HepG2 (cell line): ENCODE results near the gene CLIP2. TPM values are rescaled to one million over a fixed set of nuclear protein-coding genes. Genes with fewer than 3 reads are reported as not detected.

Experiments
- CENPX ChIP-seq: sonication (generic); formaldehyde crosslinking; IDR thresholded peaks from 2 replicates; pipeline ENCODE4 v1.9.0; 2021; ENCODE audit warnings: mild to moderate bottlenecking, missing genetic modification reagents, moderate library complexity
- CREB1 ChIP-seq, 2 experiments: fragments of 450-650 bp in 1 of 2; IDR thresholded peaks; 2 replicates each; pipeline ENCODE4 v1.6.1; 2016 to 2017; ENCODE audit warnings: control low read depth in 1 of 2, mild to moderate bottlenecking in 1 of 2, missing compliant biosample characterization in 1 of 2, missing genetic modification characterization in 1 of 2
- ELF3 ChIP-seq: IDR thresholded peaks from 2 replicates; pipeline ENCODE4 v1.6.1; 2016; ENCODE audit warnings: missing genetic modification reagents, missing compliant biosample characterization
- EZH2 ChIP-seq: conservative IDR thresholded peaks from 2 replicates; pipeline ENCODE4 v1.6.1; 2012; ENCODE audit warnings: mild to moderate bottlenecking, low read depth, low read length, moderate library complexity
- FOXA3 ChIP-seq: IDR thresholded peaks from 2 replicates; pipeline ENCODE4 v1.6.1; 2016; ENCODE audit warnings: missing genetic modification reagents, missing compliant biosample characterization
- HES4 ChIP-seq: sonication (generic); formaldehyde crosslinking; IDR thresholded peaks from 2 replicates; pipeline ENCODE4 v1.9.0; 2021; ENCODE audit warnings: mild to moderate bottlenecking, missing genetic modification reagents, borderline replicate concordance
- HNRNPK ChIP-seq: fragments of 200-400 bp; formaldehyde crosslinking; IDR thresholded peaks from 2 replicates; pipeline ENCODE4 v1.6.1; 2018; ENCODE audit warnings: low read length, low read depth, moderate library complexity, mild to moderate bottlenecking; ENCODE audit not compliant: poor library complexity, severe bottlenecking
- ISX ChIP-seq: sonication (generic); formaldehyde crosslinking; conservative IDR thresholded peaks from 2 replicates; pipeline ENCODE4 v1.5.0; 2020; ENCODE audit warnings: missing genetic modification reagents
- KLF9 ChIP-seq: IDR thresholded peaks from 2 replicates; pipeline ENCODE4 v1.6.1; 2016; ENCODE audit warnings: low read depth
- MAFG ChIP-seq: sonication (generic); formaldehyde crosslinking; IDR thresholded peaks from 2 replicates; pipeline ENCODE4 v1.5.1; 2020; ENCODE audit warnings: mild to moderate bottlenecking, missing genetic modification reagents
- MED1 ChIP-seq: sonication (generic); formaldehyde crosslinking; IDR thresholded peaks from 2 replicates; pipeline ENCODE4 v1.4.0; 2020; ENCODE audit warnings: missing genetic modification reagents
- RORA ChIP-seq: sonication (generic); formaldehyde crosslinking; IDR thresholded peaks from 2 replicates; pipeline ENCODE4 v1.5.0; 2020; ENCODE audit warnings: mild to moderate bottlenecking, missing genetic modification reagents, moderate library complexity
- SNAPC2 ChIP-seq: sonication (generic); formaldehyde crosslinking; IDR thresholded peaks from 2 replicates; pipeline ENCODE4 v1.8.1; 2022; ENCODE audit warnings: mild to moderate bottlenecking, missing genetic modification reagents
- SRSF9 ChIP-seq: fragments of 200-400 bp; formaldehyde crosslinking; IDR thresholded peaks from 2 replicates; pipeline ENCODE4 v1.6.1; 2018; ENCODE audit warnings: borderline replicate concordance, mild to moderate bottlenecking, low read depth, low read length; ENCODE audit not compliant: insufficient read depth, poor library complexity, severe bottlenecking
- TRIM24 ChIP-seq: sonication (generic); formaldehyde crosslinking; IDR thresholded peaks from 2 replicates; pipeline ENCODE4 v1.8.0; 2022; ENCODE audit warnings: mild to moderate bottlenecking, missing genetic modification reagents
- ZBTB39 ChIP-seq: sonication (generic); formaldehyde crosslinking; IDR thresholded peaks from 2 replicates; pipeline ENCODE4 v1.5.0; 2020; ENCODE audit warnings: missing genetic modification reagents
- ZFP36L2 ChIP-seq: sonication (generic); formaldehyde crosslinking; IDR thresholded peaks from 2 replicates; pipeline ENCODE4 v1.4.0; 2020; ENCODE audit warnings: missing genetic modification reagents
- ZFYVE20 ChIP-seq: sonication (generic); formaldehyde crosslinking; IDR thresholded peaks from 2 replicates; pipeline ENCODE4 v1.8.0; 2023; ENCODE audit warnings: low read depth, mild to moderate bottlenecking, moderate library complexity, missing genetic modification reagents, borderline replicate concordance
- ZMYM3 ChIP-seq: sonication (generic); formaldehyde crosslinking; IDR thresholded peaks from 2 replicates; pipeline ENCODE4 v1.5.1; 2020; ENCODE audit warnings: mild to moderate bottlenecking, missing genetic modification reagents
- ZNF18 ChIP-seq: sonication (generic); formaldehyde crosslinking; IDR thresholded peaks from 2 replicates; pipeline ENCODE4 v1.8.0; 2022; ENCODE audit warnings: mild to moderate bottlenecking, missing genetic modification reagents; ENCODE audit not compliant: insufficient replicate concordance
- ZNF207 ChIP-seq: fragments of 450-650 bp; IDR thresholded peaks from 2 replicates; pipeline ENCODE4 v1.6.1; 2016; ENCODE audit warnings: antibody characterized with exemption, borderline replicate concordance
- ZNF263 ChIP-seq: sonication (generic); formaldehyde crosslinking; IDR thresholded peaks from 2 replicates; pipeline ENCODE4 v1.4.0; 2020; ENCODE audit warnings: missing genetic modification reagents
- ZNF276 ChIP-seq: sonication (generic); formaldehyde crosslinking; IDR thresholded peaks from 2 replicates; pipeline ENCODE4 v1.4.0; 2020; ENCODE audit warnings: mild to moderate bottlenecking, low read depth, missing genetic modification reagents
- ZNF331 ChIP-seq: sonication (generic); formaldehyde crosslinking; IDR thresholded peaks from 2 replicates; pipeline ENCODE4 v1.4.0; 2020; ENCODE audit warnings: missing genetic modification reagents
- ZNF619 ChIP-seq: sonication (generic); formaldehyde crosslinking; IDR thresholded peaks from 2 replicates; pipeline ENCODE4 v1.4.0; 2020; ENCODE audit warnings: mild to moderate bottlenecking, missing genetic modification reagents
- ZNF749 ChIP-seq: sonication (generic); formaldehyde crosslinking; IDR thresholded peaks from 2 replicates; pipeline ENCODE4 v1.8.0; 2022; ENCODE audit warnings: mild to moderate bottlenecking, missing genetic modification reagents, moderate library complexity, borderline replicate concordance
- polyA plus RNA-seq, 8 experiments: library from polyadenylated mRNA; depleted of rRNA in 3 of 8; stranded (reverse) in 7 of 8; unstranded in 1 of 8; fragments of >200 nt; fragmentation: Illumina TruSeq in 4 of 8; extraction: Trizol in 4 of 8; gene quantifications; 2 replicates each; pipeline versions ENCODE4 v1.2.1 to v1.2.3, GENCODE V29; 2011 to 2016; ENCODE audit warnings: low read depth in 4 of 8, missing spikeins in 1 of 8, mixed read lengths in 1 of 8; ENCODE audit not compliant: insufficient read depth in 1 of 8
- total RNA-seq, 5 experiments: library from RNA; depleted of rRNA; stranded (reverse); fragments of >200 nt; fragmentation: Illumina TruSeq; extraction: Trizol; gene quantifications; 2 replicates each; pipeline ENCODE4 v1.2.3, GENCODE V29; 2016; ENCODE audit warnings: low read depth in 1 of 5

CLIP2 gene
- total and polyA plus RNA-seq, 2 of the 13 experiments (the other 11 are each of a cell fraction or from before 2014, with no cell fraction given), result 6.5 to 17.4 TPM

- TF ChIP-seq CENPX (CRISPR knock-in tag) (no peak), HNRNPK (no peak), MAFG (CRISPR knock-in tag) (no peak), KLF9 (CRISPR knock-in tag) (no peak), ZFYVE20 (CRISPR knock-in tag) (no peak), ELF3 (peak; percentile 50), CREB1 (IDR thresholded peaks at IDR 0.05) (no peak), CREB1 (CRISPR knock-in tag; IDR thresholded peaks at IDR 0.05) (peak; percentile 63), ZNF276 (CRISPR knock-in tag) (no peak), ZBTB39 (CRISPR knock-in tag) (no peak), ZFP36L2 (CRISPR knock-in tag) (no peak), ZNF207 (no peak), MED1 (CRISPR knock-in tag) (peak; percentile 82), ZNF749 (no peak; the same call in 1 of the 2 replicates), TRIM24 (CRISPR knock-in tag) (no peak), HES4 (CRISPR knock-in tag) (no peak), ZNF263 (no peak; the same call in 1 of the 2 replicates), FOXA3 (CRISPR knock-in tag) (peak; percentile 86), RORA (no peak), ZNF18 (CRISPR knock-in tag) (no peak), ZNF331 (CRISPR knock-in tag) (peak; percentile 36; the same call in 1 of the 2 replicates), SNAPC2 (no peak), ZNF619 (CRISPR knock-in tag) (no peak), EZH2 (no peak), ISX (CRISPR knock-in tag) (no peak), ZMYM3 (CRISPR knock-in tag) (peak; percentile 72; the same call in 1 of the 2 replicates), SRSF9 (no peak)
Observed at GRCh38 chr7:74294191-74294998, 5.2 kb downstream of the CLIP2 start (continued).
